NCI-H187 treated with DMSO at 0.1 percent for 48 hours (cell line): ENCODE data around the gene MRPS25.

Experiments used
- DNase-seq: peaks from one replicate; lab custom pipeline; 2025; lab: John Stamatoyannopoulos, UW

MRPS25 gene

DNA sequence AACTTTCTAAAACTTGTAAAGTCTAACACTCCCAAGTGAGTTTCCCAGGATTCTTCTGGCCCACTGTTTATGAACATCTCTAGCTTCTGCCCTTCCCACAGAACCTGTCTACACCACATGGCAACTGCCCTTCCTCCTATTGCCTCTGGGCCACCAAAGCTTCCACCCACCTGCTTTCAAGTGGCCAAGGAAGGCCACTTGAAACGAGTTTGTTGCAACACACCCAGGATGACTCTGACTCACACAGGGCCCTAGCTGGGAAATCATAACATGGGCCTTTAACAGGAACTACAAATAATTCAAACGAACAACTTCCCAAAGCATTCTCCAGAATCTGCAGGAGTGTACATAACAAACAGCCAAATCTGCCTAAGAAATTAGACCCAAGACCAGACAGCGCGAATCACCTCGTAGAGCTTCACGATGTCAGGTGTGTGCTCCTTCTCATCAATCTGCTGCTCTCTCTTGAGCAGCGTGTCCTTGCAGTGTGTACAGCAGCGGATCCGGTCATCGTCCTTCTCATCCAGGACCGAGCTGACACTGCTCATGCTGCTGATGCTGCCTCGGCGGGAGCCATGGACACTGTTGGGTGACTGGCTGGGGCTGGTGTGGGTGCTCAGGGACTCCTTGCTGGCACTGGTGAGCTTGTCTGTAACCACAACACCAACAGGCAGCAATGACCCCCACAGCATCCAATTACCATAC, 17.0 kb upstream of the MRPS25 start:
- no peak for DNase-seq

DNA sequence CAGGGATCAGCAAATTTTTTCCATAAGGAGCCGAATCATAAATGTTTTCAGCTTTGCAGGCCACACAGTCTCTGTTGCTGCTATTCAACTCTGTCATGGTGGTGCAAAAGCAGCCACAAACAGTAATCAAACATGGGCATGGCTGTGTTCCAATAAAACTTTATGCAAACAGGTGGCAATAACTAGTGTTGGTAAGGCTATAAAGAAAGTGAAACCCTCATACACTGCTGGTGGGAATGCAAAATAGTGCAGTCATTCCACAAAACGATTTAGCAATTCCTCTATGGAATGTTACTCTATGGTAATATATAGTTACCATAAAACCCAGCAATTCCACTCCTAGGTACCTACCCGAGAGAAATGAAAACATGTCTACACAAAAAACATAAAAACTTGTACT, 14.0 kb upstream of the MRPS25 start:
- no peak for DNase-seq

DNA sequence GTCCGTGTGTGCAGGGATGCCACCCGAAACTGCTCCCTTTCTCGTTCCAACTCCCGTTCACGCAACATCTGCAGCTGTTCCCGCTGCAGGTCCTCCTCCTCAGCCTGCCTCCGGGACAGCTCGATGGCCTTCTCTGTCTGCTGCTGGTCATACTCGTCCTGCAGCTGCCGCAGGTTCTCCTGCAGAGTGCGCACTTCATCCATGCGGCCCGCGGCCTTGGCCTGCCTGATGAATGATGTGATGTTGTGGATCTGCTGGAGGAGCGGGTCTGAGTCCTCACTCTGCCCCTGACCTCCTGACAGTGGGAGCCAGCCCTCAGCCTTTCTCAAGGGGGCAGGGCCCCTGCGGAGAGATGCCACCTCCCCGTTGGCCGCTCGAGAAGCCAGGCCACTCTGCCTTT, 9.4 kb upstream of the MRPS25 start:
- DNase-seq = no peak

DNA sequence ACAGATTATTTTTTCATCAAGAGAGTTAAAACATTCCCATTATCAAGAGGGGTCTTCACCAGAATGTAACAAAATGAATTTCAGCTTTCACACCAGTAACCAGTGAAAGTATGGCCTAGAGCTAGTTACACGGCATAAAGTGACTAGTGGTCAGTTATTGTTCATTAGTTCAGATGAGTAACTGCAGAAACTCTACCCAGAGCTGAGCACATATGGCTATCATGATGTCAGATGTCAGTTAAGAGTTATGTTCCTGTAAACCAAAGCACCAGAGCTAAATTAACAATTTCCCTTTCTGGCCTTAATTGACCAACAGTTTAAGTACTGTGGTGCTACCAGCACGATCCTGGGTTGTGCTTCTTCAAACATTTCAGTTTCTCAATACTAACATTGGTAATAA, 6.6 kb upstream of the MRPS25 start:
- no peak for DNase-seq

DNA sequence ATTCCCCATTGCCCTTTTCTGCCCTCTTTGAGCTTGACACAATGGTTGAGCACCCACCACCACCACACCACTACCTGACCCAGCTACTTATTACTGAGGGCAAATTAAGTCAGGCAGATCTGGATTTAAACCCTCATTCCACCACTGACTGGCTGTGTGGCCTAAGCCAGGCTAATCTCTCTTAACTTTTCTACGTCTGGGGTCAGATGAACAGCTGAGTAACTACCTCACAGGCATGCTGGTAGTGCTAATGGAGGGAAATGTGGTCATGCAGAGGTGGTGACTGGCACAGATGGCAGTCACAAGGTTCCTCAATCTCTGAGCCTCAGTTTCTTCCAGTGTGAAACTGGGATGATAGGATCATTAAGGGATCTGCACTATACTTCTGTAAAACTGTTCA, 4.3 kb upstream of the MRPS25 start:
- no peak for DNase-seq

DNA sequence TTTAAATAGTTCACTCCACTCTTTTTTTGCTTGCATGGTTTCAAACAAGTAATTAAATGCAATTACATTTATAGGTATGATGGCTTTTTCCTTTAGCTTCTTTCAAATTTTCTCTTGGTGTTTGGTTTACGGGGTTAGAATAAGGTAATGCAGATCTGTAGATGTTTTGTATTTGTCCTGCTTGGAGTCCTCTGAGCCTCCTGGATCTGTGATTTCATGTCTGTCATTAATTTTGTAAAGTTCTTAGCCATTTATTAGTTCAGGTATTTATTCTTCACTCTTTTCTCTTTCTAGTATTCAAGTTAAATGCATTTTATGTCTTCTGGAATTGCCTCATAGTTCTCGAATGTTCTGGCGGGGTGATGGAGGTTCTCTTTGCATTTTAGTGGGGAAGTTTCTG, 1.4 kb upstream of the MRPS25 start:
- DNase-seq = no peak

DNA sequence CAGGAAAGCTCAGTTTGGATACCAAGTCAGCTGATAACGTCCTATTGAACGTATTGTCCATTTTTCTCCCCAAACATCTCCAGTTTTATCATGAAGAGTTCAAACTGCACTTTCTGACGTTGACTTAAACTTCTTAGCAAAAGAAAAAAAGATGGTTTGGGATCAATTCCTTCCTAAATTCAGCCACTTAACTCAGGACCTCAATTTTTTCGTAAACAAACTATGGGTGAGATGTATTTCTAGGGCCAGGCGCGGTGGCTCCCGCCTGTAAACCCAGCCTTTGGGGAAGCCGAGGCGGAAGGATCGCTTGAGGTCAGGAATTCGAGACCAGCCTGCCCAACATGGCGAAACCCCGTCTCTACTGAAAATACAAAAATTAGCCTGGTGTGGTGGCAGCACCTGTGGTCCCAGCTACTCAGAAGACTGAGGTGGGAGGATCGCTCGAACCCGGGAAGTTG, 464 bp upstream of the MRPS25 start:
- DNase-seq = no peak

DNA sequence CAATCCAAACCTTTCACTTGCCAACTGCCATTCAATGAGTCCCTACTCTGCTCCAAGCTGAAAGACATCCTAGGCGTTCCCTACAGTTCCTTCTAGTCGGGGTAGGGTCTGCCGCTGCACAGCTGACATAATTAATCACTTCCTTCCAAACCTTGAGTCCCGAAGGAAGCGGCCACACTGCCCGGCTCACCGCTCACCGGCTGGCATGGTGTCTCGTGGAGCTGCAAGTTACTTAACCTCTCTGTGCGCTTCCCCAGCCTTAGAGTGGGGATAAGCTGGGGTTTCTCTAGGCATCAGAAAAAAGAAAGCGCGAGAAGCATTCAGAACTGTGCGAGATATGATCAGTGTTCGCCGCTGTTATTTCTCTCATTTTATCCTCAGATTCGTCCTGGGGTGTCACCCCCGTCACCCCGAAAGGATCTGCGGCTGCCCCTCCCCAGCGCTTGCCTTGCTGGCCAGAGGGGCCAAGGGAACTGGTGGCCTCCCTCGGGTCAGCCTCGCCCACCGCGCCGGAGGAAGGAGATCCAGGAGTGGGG, 748 bp downstream of the MRPS25 start:
- no peak for DNase-seq

DNA sequence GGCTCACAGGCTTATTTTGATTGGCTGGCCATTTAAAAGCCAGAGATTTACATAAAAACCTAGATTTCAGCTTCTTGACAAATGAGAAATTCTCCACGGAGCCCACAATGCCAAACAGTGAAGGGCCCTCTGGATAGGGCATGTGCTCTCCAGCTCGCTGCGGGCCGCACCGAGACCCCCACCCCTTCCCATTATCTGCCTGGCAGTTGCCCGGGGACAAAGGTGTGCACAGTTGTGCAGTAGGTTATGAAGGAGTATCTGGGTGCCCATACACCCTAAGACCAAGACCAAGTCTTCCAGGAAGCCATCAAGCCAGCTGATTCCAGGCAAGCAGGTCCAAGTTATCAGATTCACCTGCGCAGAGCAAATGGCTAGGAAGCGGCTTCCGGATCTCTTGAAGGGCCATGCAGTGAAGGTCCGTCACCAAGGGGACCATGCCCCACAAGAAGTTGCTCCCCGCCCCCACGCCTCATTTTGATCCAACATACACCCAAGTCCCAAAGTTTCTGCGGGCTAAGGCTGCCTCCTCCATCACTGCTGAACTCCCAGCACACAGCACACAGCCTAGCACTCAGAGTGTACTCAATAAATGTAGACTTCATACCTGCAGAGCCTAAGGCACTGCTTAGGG, 1.3 kb downstream of the MRPS25 start:
- no peak for DNase-seq

DNA sequence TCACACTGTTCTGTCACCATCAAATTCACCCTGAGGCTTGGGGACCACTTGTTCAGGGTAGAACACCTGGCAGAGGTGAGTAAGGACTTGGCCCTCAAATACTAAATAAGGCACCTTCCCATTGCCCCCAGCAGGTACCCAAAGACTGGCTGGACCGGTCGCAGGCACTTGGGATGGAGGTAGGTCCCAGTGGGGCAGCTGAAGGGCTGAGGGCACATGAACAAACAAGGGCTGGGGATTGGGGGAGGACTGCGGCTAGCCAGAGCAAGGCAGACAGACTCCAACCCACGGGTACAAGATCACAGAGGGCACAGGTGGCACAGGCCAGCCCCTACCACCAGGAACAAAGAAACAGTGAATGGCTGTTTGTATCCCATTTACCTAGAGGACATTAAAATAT, 1.9 kb downstream of the MRPS25 start:
- DNase-seq = no peak

DNA sequence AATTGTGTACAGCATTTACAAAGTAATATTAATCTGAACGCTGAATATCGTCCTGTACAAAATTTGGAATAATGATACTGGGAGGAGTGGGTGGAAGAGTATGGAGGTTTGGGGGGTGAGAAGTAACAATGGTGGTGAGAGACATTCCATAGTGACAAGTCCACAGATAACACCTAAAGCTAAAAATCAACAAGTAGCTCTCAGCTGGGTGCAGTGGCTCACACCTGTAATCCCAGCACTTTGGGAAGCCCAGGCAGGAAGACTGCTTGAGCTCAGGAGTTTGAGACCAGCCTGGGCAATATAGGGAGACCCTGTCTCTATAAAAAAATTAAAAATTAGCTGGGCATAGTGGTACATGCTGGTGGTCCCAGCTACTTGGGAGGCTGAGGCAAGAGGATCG, 5.1 kb downstream of the MRPS25 start:
- DNase-seq = no peak

DNA sequence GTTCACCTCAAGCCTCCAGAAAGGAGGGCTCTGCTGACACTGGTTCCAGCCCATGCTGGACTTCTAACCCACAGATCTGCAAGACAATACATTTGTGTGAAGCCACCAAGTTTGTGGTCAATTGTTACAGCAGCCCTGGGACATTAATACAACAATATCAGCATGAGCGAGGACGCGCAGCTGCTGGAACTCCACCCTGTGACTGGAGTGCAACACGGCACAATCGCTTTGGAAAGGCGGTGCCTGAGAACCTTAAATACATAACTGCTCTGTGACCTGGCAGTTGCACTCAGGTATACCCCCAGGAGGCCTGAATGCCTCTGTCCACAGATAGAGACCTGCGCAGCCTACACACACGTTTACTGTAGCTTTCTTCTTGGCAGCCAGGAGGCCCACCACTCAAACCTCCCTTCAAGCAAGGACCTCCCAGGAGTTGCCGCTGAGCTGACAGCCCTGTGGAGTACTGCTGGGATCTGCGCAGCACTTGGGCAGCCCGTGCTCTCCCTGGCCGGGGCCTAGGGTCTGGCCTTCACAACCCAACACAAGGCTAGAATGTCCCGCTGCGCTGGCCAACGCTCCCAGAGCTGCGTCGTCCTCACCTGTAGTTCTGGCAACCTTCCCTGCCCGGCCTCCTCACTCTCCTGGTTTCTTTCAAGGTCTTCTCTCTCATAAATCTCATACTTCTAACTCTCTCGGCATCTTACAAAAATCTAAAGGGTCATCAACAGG, 8.3 kb downstream of the MRPS25 start:
- no peak for DNase-seq

DNA sequence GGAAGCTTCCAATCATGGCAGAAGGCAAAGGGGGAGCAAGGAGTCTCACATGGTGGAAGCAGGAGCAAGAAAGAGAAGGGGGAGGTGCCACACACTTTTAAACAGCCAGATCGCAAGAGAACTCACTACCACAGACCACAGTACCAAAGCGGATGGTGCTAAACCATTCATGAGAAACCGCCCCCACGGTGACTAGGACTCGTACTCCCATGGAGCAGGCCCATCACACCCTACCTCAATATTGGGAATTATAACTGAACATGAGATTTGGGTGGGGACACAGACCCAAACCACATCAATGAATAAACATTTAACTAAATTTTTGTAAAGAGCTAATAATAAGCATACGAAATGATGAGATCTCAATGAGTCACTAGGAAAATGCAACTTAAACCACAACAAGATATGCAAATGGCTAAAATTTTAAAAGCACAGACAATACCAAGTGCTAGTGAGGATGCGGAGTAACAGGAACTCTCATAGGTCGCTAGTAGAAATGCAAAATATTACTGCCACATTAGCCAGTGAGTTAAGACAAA, 10.0 kb downstream of the MRPS25 start:
- no peak for DNase-seq

DNA sequence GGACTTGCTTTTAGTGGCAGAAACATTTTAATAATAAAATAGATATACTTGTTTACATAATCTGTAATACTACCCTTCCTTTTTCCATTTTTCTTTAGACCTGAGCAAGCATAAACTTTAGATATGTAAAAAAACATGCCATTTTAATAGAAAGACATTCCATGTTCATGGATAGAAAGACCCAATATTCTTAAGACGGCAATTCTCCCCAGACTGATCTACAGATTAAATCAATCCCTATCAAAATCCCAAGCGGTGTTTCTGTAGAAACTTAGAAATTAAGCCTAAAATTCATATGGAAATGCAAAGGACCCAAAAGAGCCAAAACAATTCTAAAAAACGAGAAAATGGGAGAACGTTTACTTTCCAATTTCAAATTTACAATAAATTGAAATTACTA, 11.6 kb downstream of the MRPS25 start:
- no peak for DNase-seq

DNA sequence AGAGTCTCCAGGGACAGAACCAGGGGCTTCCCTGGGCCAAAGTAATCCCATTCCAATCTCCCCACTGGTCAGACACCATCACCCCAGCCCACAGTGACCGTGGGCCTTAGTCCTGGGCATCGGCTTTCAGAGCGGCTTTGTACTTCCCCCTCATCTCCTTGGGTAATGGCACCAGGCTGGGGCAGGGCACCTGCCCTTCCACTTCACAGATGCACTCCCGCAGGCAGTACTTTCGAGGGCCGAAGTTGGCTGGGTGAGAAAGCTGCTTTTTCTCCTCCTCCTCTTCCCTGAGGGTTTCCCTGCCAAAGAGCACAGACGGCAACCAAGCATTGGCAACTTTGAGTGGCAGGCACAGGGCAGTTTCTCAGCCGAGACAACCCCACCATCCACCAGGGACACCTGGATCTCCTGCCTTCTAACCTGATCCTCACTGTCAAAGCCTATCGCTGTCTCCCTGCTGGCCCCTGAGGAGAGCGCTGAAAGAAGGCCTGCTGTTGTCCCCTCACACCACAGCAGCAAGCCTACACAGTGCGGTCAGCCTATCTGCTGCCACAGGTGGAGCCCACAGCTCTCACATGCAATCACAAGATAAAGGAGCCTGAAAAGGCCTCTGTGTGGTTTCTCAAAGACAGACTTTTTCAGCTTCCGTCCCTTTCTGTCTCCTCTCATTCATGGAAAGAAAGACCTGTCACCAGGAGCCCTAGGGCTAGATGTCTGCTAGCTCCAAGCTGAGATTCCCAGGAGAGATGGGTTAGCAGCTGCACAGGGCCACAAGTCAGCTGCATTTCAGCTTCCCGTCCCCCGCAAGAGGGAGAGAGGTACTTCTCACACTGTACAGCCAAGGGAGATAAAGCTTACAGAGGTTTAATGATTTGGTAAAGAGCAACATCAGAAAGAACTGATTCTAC, 12.5 kb downstream of the MRPS25 start:
- no peak for DNase-seq

DNA sequence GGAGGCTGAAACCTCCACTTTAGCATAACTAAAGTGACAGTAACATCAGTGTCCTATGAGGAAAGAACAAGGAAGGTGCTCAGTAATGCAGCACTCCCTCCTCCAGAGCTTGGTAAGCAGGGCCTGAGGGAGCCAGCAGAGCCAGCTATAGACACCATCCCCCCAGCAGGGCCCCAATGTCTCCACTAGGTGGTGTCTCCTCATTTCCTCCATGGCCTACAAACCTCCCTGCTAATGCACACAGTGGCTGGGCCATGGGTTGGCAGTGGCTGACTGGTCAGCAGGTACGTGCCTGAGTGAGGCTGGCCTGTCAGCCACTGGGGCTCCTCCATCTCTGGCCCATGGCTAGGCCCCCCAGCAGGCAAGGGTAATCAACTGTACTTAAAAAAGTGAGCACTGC, 13.6 kb downstream of the MRPS25 start:
- DNase-seq = no peak

DNA sequence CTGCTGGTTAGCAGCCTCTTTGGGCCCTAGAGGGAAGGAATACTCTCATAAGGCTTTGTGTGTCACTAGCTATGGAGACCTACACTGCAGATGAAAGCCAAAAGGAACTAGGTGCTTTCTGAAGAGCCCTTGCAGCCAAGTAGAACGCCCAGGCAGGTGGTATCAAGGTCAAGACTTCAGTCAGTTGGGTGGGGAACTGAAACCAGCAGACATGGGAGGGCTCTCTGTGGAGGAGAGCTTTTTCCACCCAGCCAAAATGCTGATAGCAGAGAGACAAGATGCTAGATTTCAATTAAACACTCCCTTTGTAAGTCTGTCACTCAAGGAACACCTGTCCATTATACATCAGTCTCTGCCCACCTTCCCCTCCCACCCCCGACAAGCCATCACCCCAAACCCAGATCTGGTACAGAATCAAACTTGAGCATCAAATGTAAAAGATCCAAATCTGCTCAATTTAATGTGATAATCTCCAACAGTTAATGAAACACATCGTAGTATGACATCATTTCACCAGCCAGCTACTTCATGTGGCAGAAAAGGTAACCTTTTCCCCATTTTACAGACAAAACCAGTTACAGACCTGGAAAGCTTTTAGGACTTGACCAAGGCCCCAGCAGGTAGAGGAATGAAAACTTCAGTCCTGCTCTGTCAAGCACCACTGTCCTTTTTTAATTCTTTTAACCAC, 14.6 kb downstream of the MRPS25 start:
- DNase-seq = no peak

DNA sequence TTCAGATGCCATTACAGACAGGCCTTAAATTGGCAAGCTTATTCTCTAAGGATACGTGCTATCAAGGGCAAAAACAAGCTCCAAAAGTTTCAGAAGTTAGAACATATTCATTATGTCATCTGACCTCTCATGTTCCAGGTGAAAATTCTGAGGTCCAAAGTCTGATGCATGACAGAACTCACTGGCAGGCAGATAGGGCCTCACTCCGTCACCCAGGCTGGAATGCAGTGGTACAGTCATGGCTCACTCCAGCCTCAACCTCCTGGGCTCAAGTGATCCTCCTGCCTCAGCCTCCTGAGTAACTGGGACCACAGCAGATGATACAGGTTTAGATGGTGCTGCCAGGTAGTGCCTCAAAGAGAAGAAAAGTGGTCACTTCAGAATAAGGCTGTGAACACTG, 15.5 kb downstream of the MRPS25 start:
- DNase-seq = no peak

DNA sequence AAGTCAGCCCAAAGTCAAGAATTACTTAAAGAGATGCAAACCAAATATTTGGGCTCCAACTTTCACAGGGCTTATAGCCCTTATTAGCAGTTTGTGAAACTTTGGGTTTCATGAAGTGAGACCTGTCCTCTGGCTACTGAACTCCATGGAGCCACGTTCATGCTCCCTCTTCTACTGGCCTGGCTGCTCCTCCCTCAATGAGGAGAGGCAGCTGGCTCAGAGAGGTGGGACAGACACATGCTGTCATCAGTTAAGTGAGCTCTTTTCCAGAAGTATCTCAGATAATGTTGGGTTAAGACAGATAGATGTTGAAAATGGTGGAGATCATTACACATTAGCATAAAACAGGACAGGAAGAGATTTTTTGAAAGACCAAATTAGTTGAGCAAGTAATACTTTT, 19.4 kb downstream of the MRPS25 start:
- no peak for DNase-seq

DNA sequence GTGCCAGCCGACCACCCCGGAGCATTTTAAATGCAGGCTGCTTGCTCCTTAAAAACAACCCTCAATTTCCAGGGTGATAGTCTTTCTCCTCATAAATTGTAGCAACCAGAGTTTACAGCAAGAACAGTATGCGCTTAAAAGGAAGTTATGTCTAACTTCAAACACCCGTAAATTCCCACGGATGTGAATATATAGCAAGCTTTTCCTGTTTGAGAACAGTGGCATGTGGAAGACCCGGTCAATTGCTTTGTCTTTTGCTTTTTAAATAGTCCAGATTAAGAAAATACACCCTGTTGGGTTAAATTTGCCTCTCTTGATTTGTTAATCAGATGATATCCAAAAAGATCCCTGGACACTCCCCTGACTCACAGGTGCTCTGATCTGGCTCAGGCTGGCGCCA, 20.8 kb downstream of the MRPS25 start:
- no peak for DNase-seq
